Amniotic epithelial cell (primary cell): Measurements from ENCODE around the gene CD46.
"Not testable (repeated sequence)": the region's sequence is repeated elsewhere in the genome, so short reads cannot be mapped to it uniquely, and the experiment has no call there.

ENCODE experiments used
- DNase-seq: peaks from one replicate; pipeline ENCODE4 v3.0.0-alpha.2; 2010; ENCODE audit warnings: low read depth

Gene CD46

DNA sequence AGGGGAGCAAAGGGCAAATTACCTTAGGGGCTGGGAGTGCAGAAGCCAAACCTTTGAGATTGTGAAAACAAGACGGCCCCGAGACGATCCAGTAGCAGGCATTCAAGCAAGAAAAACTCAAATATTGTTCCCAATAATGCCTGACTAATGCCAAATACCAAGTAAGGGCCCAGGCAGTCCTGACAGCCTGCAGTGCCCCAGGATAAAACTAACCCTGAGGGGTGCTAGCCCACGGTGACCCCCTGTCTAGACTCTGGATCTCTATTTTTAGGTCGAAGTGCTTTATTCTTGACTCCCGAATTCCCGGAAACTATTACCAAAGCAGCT is 428 bp upstream of the CD46 start:
- DNase-seq, result not testable (repeated sequence)

DNA sequence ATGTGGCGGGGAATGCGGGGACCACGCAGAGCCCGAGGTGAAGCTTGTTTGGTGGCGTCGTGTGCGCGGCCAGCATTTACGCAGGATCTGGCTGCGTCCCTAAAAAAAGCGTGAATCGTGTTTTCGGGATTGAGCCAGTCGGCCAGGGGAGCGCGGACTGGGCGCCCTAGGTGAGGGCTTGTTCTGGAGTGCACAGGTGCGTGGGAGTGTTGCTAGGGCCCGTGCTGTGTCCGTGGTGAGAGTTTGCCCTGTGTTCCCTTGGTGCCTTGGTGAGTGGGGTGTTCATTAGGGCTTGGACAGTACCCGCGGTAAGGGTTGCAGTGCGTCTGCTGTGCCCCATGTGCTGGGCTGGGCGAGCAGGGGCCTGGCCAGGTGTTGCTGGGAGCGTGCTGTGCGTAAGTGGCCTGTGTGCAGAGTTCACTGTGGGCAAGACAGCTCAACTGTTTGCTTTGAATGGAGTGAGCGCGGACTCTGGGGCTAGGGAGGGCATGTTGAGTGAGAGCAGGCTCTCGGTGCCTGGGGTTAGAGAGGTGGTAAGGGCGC is 673 bp downstream of the CD46 start:
- peak; percentile 13 for DNase-seq

DNA sequence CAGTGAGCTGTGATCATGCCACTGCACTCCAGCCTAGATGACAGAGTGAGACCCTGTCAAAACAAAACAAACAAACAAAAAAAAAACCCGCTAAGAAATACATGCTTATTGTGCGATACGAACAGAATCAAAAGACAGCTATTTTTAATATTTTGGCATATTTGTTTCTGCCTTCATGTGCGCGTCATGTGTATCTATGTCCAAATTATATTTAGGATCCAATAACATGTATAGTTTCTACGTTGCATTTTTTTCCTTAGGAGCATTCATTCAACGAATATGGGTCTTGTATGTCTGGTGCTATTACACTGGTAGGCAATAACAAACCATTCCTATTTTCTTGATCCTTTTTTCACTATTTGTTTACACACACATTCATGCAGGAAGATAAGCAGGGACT is 1.8 kb downstream of the CD46 start:
- DNase-seq, result no peak

DNA sequence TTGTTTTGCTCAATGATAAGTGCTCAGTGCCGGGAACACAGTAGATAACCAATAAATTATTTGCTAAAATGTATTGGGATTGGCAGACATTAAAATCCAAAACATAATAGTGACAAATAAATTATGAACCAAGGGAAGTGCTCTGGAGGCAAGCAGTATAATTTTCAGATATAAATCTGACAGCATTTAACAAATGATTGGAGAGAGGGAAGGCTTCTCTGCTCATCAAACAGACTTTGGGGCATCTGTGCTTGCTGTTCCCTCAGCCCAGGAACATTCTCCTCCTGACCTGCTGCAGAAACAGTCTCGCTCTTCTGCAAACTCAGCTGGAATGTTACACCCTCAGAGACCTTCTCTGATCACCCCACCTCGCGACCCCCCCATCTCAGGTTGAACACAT is 2.2 kb downstream of the CD46 start:
- no peak for DNase-seq

DNA sequence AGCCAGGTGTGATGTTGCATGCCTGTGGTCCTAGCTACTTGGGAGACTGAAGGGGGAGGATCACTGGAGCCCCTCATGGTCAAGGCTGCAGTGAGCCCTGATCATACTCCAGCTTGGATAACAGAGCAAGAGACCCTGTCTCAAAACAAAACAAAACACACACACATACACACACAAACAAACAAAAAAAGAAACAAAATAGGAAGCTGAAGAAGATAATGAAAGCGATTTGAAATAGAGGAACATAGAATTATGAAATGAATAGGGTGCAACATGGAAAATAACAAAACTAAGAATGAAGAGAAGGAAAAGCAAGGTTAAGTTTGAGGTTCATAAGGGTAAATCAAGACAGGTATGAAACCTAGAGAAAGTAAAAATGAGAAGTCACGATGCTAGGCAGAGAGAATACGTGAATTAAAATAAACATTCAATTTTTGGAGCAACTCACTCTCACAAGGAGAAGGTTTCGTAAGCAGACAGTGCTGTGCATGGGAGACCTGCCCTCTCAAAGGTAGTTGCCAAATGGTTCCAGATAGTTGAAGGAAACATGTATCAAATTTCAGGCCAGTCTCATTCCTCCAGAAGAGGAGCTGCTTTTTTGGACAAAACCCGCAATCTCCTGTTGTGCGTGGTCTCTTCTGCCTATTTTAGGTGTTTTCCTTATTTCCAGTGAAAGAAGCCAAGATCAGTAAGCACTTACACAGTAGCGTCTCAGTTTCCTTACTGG is 3.3 kb downstream of the CD46 start:
- no peak for DNase-seq

DNA sequence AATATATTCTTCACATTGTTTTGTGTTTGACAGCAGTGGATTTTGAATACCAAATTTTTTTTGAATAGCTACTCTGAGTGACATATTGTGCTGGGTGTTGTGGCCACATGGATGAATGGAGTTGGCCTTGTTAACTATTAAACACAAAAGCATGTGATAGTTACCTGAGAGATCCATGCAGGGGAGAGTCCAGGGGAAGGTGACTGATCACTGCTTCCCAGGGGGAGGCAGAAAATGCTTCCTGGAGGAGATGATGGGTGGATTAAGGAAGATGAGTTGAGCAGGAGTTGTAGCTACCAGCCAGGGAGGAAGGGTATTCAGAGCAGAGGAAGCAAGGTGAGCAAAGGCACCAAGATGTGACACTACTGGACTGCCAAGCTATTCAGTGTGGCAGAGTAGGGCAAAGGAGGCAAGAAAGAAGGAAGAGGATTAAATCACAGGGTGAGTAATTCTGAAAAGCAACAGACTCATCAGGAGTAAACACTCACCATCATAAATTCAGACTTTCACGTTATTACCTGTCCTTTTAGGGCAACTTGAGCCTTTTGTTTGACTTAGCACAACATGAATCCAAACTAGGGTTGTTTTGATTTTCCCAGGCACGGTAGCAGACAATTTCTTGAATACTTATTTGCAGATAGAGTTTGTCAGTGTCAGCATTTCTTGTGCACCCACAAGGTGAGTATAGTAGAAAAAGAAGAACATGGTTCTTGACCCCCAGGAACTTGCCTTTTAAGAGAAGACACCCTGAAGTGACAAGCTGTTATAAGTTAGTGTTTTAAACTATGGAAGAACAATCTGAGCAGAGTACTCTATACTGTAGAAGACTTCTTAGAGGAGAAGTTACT is 4.2 kb downstream of the CD46 start:
- peak; percentile 9 for DNase-seq

DNA sequence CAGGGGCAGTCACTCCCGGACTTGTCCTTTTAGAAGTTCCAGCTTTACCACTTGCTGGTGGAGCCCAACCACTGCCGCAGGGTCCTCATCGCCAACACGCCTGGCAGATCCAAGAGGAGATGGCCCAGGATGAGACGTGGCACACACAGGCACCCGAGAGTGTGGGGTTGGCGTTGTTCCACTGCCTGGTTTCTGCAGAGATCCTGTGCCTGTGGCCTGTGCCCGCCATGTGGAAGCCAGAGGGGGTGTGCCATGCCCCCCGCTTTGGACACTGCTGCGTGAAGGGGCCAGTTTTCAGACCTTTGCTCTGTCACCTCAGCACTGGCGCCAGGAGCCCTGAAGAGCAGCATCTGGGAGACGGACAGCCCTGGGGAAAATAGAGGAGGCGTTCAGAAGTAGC is 10.8 kb downstream of the CD46 start:
- no peak for DNase-seq

DNA sequence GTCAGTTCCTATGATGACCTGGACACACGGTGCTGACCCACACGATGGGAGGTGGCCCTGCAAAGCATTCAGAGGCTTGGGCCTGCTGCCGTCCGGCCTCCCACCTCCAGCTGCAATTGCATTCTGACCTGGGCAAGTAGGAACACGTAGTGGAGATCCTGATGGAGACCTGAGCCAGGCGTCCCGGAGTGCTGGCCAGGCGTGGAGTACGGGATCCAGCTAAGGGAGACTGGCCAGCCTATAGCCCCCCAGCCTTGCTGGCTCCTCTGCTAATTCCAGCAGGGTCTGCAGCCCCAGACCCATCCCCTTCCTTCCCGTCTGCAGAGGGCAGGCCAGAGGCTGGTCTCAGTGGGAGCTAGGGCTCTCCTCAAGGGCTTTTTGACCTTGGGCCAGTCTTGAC is 11.2 kb downstream of the CD46 start:
- DNase-seq, result no peak

DNA sequence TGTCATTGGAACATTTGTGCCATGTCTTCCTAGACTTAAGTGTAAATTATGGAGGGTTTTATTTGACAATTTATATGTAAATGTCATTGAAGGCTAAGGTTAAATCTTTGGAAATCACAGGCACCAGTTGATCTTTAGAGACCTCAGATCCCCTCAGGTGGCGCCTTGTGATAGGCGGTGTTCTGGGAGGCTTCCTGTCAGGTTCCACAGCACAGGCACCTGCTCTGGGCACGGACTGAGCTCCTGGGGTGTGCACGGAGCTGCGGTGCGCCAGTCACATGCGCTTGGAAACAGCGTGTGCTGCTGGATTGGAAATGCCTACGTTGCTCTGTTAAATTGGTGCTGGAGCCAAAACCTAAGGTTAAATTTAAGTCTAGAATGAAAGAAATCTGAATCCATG is 12.1 kb downstream of the CD46 start:
- no peak for DNase-seq

DNA sequence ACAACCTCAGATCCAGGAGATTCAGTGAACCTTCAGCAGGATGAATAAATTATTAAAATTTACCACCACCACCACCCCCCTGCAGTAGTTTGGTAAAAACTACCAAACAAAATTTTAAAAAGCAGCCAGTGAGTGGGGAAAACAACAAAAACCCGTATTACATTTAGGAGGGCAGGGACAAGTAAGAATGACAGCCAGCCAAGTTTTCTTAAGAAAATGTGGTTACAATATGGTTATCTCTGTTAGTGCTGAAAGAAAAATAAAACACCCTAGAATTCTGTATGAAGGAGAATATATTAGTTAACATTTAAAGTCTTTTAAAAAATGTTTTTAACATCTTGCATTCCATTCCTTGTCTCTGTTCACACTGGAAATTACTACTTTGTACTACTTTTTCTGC is 14.7 kb downstream of the CD46 start:
- DNase-seq, result no peak

DNA sequence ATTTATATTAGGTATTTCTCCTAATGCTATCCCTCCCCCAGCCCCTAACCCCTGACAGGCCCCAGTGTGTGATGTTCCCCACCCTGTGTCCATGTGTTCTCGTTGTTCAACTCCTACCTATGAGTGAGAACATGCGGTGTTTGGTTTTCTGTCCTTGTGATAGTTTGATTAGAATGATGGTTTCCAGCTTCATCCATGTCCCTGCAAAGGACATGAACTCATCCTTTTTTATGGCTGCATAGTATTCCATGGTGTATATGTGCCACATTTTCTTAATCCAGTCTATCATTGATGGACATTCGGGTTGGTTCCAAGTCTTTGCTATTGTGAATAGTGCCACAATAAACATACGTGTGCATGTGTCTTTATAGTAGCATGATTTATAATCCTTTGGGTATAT is 18.7 kb downstream of the CD46 start:
- not testable (repeated sequence) for DNase-seq

DNA sequence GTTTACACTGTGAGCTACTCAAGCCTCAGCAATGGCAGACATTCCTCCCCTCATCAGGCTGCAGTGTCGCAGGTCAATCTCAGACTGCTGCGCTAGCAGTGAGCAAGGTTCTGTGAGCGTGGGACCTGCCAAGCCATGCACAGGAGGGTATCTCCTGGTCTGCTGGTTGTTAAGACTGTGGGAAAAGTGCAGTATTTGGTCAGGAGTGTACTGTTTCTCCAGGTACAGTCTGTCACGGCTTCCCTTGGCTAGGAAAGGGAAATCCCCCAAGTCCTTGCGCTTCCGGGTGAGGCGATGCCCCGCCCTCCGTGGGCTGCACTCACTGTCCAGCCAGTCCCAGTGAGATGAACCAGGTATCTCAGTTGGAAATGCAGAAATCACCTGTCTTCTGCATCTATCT is 24.2 kb downstream of the CD46 start:
- not testable (repeated sequence) for DNase-seq

DNA sequence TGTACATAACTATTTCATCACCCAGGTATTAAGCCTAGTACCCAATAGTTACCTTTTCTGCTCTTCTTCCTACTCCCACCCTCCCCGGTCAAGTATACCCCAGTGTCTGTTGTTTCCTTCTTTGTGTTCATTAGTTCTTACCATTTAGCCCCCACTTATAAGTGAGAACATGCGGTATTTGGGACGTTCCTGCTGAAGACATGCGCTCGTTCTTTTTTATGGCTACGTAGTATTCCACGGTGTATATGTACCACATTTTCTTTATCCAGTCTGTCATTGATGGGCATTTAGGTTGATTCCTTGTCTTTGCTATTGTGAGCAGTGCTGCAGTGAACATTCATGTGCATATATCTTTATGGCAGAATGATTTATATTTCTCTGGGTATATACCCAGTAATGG is 25.6 kb downstream of the CD46 start:
- not testable (repeated sequence) for DNase-seq

DNA sequence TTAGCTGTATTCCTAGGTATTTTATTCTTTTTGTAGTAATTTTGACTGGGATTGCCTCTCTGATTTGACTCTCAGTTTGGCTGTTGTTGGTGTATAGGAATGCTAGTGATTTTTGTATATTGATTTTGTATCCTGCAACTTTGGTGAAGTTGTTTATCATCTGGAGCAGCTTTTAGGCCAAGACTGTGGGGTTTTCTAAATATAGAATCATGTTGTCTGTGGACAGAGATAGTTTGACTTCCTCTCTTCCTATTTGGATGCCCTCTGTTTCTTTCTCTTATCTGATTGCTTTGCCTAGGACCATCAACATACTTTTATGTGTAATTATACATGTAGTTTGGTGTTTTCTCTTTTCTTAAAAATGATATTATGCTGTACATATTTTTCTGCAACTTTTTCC is 27.2 kb downstream of the CD46 start:
- no peak for DNase-seq

DNA sequence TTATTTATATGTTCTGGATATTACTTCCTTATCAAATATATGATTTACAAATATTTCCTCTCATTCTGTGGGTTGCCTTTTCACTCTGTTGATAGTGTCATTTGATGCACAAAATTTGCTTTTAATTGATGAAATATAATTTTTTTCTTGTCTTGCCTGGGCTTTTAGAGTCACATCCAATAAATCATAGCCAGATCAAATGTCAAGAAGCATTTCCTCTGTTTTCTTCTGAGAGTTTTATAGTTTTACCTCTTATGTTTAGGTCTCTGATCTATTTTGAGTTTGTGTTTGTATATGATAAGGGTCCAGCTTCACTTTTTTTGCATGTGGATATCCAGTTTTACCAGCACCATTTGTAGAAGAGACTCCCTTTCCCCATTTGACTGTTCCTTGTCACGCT is 29.5 kb downstream of the CD46 start:
- DNase-seq, result no peak

DNA sequence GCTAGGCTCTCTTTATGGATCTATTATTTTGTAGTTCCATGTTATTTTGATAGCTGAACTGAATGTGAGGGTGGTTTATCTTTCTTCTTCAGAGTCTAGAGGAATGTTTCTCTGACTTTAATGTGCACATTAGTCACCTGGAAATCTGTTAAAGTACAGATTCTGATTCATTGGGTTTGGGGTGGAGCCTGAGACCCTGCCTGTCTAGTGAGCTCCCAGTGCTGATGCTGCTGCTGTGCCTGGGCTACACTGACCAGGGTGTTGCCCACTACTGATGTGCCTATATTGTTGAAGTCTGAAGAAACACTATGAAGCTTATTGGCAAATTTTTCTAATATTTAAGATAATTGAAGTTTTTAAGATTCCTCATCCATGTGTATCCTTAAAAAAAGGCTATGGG is 35.9 kb downstream of the CD46 start:
- peak; percentile 63 for DNase-seq

DNA sequence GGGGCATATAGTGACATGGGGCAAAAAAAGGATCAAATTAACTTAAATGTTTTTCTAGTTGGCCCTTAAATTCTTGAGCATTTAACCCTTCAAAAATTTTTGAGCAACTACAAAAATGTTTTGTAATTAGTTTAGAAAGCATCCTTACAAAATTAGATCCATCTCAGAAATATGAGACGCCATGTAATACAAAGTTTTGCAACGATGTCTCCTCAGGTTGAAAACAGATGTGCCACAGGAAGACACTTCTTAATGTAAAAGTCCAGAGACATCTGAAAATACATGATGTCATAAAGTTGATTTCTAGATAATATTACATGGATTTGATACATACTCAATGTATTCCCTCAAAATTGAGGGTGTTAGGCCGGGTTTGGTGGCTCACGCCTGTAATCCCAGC is 37.5 kb downstream of the CD46 start:
- DNase-seq, result no peak

DNA sequence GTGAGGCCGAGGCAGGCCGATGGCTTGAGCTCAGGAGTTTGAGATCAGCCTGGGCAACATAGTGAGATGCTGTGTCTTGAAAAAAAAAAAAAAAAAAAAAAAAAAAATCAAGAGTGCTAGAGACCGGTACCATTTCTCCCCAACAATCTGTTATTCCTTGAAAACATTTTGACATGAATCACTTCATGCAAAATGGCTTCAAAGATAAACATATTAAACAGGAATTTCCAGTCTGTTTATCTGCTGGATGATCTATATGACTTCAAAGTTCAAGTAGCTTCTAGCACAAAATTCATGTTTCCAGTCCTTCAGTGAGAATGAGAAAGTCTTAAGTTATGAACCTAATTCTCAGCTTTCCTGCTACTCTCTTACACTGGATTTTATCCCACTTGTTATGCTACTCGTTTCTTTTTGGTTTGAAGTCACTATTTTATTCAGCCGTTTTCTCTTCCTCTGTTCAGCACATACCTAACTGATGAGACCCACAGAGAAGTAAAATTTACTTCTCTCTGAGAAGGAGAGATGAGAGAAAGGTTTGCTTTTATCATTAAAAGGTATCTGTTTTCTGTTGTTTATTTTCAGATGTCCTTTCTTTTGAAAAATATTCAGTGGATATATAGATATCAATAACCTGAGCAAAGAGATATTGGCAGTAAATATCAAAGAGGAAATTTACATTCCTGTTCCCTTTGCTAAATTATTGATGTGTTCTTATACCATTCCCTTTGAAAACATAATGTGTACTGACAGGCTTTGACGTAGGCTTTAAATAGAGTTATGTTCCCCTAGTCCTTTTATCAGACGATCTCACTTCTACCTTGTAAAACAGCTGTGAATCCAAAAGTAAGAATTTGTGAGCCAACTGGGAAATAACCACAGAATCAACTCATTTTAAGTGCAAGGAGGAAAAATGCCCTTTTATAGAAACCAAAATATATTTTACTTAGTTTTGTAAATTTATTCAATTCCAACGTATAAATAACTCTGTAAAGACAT is 38.2 kb downstream of the CD46 start:
- peak; percentile 66 for DNase-seq

DNA sequence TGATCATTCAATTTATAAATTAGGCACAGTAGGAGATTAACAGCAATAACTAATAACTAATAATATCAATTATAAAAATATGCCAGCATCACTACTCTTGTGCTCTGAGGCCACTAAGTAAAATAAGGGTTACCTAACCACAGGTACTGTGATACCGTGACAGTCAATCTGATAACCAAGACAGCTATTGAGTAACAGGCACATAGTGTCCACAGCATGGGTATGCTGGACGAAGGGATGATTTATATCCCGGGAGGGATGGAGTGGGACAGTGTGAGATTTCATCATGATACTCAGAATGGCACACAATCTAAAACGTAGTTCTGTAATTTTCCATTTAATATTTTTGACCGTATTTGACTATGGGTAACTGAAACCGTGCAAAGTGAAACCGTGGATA is 39.4 kb downstream of the CD46 start:
- DNase-seq, result peak; percentile 50

DNA sequence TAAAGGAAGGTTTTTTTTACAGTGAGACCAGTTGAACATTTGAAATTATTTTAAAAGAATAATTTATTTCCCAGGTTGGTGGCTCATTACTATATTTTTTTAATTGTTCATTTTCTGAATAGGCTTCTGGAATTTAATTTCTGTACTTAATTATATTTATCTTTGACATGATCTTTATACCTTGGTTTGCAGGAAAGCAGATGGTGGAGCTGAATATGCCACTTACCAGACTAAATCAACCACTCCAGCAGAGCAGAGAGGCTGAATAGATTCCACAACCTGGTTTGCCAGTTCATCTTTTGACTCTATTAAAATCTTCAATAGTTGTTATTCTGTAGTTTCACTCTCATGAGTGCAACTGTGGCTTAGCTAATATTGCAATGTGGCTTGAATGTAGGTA is 41.5 kb downstream of the CD46 start:
- no peak for DNase-seq

DNA sequence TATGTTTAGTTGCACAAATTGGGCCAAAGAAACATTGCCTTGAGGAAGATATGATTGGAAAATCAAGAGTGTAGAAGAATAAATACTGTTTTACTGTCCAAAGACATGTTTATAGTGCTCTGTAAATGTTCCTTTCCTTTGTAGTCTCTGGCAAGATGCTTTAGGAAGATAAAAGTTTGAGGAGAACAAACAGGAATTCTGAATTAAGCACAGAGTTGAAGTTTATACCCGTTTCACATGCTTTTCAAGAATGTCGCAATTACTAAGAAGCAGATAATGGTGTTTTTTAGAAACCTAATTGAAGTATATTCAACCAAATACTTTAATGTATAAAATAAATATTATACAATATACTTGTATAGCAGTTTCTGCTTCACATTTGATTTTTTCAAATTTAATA is 43.0 kb downstream of the CD46 start:
- DNase-seq, result peak; percentile 32
